ENCODE data around the gene MRPL33. TPM values are rescaled to one million over a fixed set of nuclear protein-coding genes. Genes with fewer than 3 reads are reported as not detected.

MRPL33 gene
- polyA plus RNA-seq, 1 of the 3 experiments (the other 2 are of a cell fraction), result 132 TPM

GRCh38 chr2:27738349-27739057 lies 33.0 kb upstream of the MRPL33 start:
- no peaks in the 10 kb centered on the region for H3K79me2 ChIP-seq (ENCODE audit: insufficient read depth)
- no peaks in the 10 kb centered on the region for H4K20me1 ChIP-seq (ENCODE audit: insufficient read depth)
- no peaks in the 10 kb centered on the region for H3K27me3 ChIP-seq (ENCODE audit: insufficient read depth)
- peaks cover 0 to 19% of the 10 kb centered on the region in 2 experiments; a peak in 2 of 4 replicates for H3K4me1 ChIP-seq (ENCODE audit: control insufficient read depth in 1 of 2, insufficient read depth in 2 of 2, low read depth in 1 of 2, low read length in 1 of 2)
- ChIA-PET CTCF (interaction anchor here (0.7 to 6.0 kb wide), 11 partner anchors 9 to 658 kb away, joined by 3 to 52 read pairs (median 6); partner anchors contain the start of gene FOSL2), POLR2A (interaction anchor here (0.7 to 1.0 kb wide), 2 partner anchors 10 to 617 kb away, joined by 3 read pairs; no protein-coding TSS in a partner anchor)
- DNase-seq, result no peak
- peak overlapping the region in 1 of 2 experiments; percentile 92; a peak in 2 of 4 replicates for H3K27ac ChIP-seq (ENCODE audit: low read depth in 2 of 2, low read length in 1 of 2)
- WGBS (ENCODE audit: low lambda C conversion rate), result 82% methylated on average over 13 of the region's 13 CpGs
- no peak overlapping the region for H3K9ac ChIP-seq
- TF ChIP-seq TEAD4 (IDR thresholded peaks at IDR 0.05; ENCODE audit: borderline replicate concordance, insufficient read depth) (no peak), SMC3 (IDR thresholded peaks at IDR 0.05; ENCODE audit: low read depth, low read length) (no peak), MAX (IDR thresholded peaks at IDR 0.05; ENCODE audit: low read depth) (no peak), EZH2phosphoT487 (IDR thresholded peaks at IDR 0.05; ENCODE audit: borderline replicate concordance, low read depth) (no peak), NFIC (IDR thresholded peaks at IDR 0.05; ENCODE audit: borderline replicate concordance) (no peak), FOXJ3 (CRISPR knock-in tag; IDR thresholded peaks at IDR 0.05) (no peak), FOSL2 (IDR thresholded peaks at IDR 0.05; ENCODE audit: borderline replicate concordance, low read depth) (no peak), TAF1 (IDR thresholded peaks at IDR 0.05; ENCODE audit: borderline replicate concordance, low read depth, low read length) (no peak), GABPA (IDR thresholded peaks at IDR 0.05; ENCODE audit: low read depth) (no peak), USF2 (IDR thresholded peaks at IDR 0.05; ENCODE audit: borderline replicate concordance, low read depth, low read length) (no peak), NRF1 (IDR thresholded peaks at IDR 0.05; ENCODE audit: low read depth, low read length) (no peak), RFX5 (IDR thresholded peaks at IDR 0.05; ENCODE audit: low read length) (no peak), CHD2 (IDR thresholded peaks at IDR 0.05; ENCODE audit: low read length, partially characterized antibody) (no peak), TCF12 (IDR thresholded peaks at IDR 0.05) (no peak), YY1 (IDR thresholded peaks at IDR 0.05; ENCODE audit: low read depth) (no peak), POLR2AphosphoS5 (IDR thresholded peaks at IDR 0.05; ENCODE audit: low read depth, low read length) (no peak), GATA2 (CRISPR knock-in tag; IDR thresholded peaks at IDR 0.05) (no peak; the same call in 1 of the 2 replicates), FOXM1 (IDR thresholded peaks at IDR 0.05; ENCODE audit: low read depth) (no peak), EP300 (IDR thresholded peaks at IDR 0.05; ENCODE audit: borderline replicate concordance in 1 of 2, low read depth in 1 of 2, low read length in 1 of 2) (no peak)
- no peak overlapping the region for H3K4me3 ChIP-seq (ENCODE audit: low read depth in 2 of 2, low read length in 1 of 2)
- H3K36me3 ChIP-seq (replicated peaks in 1 of 2; ENCODE audit: control insufficient read depth in 1 of 2, insufficient read depth in 2 of 2, low read length in 1 of 2), result no peaks in the 10 kb centered on the region
- H3K4me2 ChIP-seq, result no peak overlapping the region
- no peaks in the 10 kb centered on the region for H3K9me2 ChIP-seq
- H3F3A ChIP-seq (replicated peaks; ENCODE audit: insufficient read depth), result no peaks in the 10 kb centered on the region
- no peaks in the 10 kb centered on the region for H3K9me3 ChIP-seq
- no peak overlapping the region for H2AFZ ChIP-seq (ENCODE audit: low read depth)

Data from SK-N-SH (cell line).